ENCODE measurements around the gene MCF2L.
A peak's percentile ranks its signal among the peaks of the same experiment; 100 is the strongest.

Gene MCF2L

GRCh38 chr13:112974125-112974524 lies 5.1 kb downstream of the MCF2L start:
- no peak overlapping the region for H3K27ac ChIP-seq (ENCODE audit: low read length)
- H3K9ac ChIP-seq (ENCODE audit: low read length in 2 of 2), result no peak overlapping the region
- peaks cover 19 to 20% of the 10 kb centered on the region in 2 donors for H3K27me3 ChIP-seq (ENCODE audit: control insufficient read depth in 1 of 2, insufficient read depth in 2 of 2, low read length in 2 of 2)
- H3K4me3 ChIP-seq (ENCODE audit: low read length in 2 of 2), result no peak overlapping the region
- H3K4me1 ChIP-seq (ENCODE audit: control insufficient read depth, insufficient read depth, low read length), result peaks cover 6% of the 10 kb centered on the region
- no peaks in the 10 kb centered on the region for H3K9me3 ChIP-seq (ENCODE audit: control insufficient read depth in 2 of 2, low read length in 2 of 2)
- H3K36me3 ChIP-seq (ENCODE audit: control insufficient read depth in 2 of 2, insufficient read depth in 2 of 2, low read length in 2 of 2), result no peaks in the 10 kb centered on the region

DNA sequence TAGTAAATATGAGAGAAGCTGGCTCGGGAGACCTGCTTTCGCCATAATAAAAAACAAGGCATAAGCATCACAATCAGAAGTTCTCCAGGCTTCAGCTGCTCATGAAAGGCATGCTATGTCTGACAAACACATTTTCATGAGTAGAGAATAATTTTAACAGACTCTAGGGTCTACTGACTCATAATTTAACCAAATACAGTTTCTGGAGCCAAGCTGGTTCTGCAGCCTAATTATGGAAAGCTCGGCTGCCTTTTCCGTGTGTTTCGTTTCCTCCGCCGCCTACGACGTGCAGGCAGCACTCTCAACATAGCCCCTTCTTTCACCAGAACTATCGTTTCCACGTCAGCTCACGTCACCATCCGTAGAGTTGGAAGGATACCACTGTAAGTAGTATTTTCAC lies 5.7 kb downstream of the MCF2L start:
- H3K27ac ChIP-seq (ENCODE audit: low read length), result no peak overlapping the region
- no peak overlapping the region for H3K9ac ChIP-seq (ENCODE audit: low read length in 2 of 2)
- peaks cover 15% of the 10 kb centered on the region in 2 donors for H3K27me3 ChIP-seq (ENCODE audit: control insufficient read depth in 1 of 2, insufficient read depth in 2 of 2, low read length in 2 of 2)
- H3K4me1 ChIP-seq (ENCODE audit: control insufficient read depth, insufficient read depth, low read length), result peaks cover under 1% of the 10 kb centered on the region
- H3K4me3 ChIP-seq (ENCODE audit: low read length in 2 of 2), result no peak overlapping the region
- no peaks in the 10 kb centered on the region for H3K9me3 ChIP-seq (ENCODE audit: control insufficient read depth in 2 of 2, low read length in 2 of 2)
- no peaks in the 10 kb centered on the region for H3K36me3 ChIP-seq (ENCODE audit: control insufficient read depth in 2 of 2, insufficient read depth in 2 of 2, low read length in 2 of 2)

DNA sequence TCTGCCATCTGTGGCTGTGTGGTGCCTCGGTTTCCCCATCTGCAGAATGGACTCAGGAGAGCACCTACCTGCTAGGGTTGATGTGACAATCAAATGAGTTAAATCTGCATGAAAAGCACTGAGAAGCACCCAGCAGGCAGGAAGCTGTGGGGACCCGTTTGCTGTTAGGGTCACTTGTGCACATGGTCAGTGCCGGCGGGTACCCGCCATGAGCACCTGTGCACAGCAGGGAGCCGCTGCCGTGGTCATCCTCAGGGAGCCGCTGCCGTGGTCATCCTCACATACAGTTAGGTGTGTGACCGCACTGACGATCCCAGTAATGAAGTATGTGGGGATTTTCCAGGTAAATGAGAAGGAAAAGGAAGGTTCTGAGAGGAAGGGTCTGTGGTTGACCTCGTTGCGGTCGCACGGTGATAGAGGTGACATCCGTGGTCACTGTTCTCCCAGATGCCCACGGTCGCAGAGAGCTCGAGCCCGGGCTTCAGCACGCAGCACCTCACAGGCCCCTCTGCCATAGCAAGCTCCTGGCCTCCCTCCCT lies 6.5 kb downstream of the MCF2L start:
- no peak overlapping the region for H3K4me3 ChIP-seq (ENCODE audit: low read length in 2 of 2)
- no peaks in the 10 kb centered on the region for H3K9me3 ChIP-seq (ENCODE audit: control insufficient read depth in 2 of 2, low read length in 2 of 2)
- no peaks in the 10 kb centered on the region for H3K4me1 ChIP-seq (ENCODE audit: control insufficient read depth, insufficient read depth, low read length)
- no peaks in the 10 kb centered on the region for H3K36me3 ChIP-seq (ENCODE audit: control insufficient read depth in 2 of 2, insufficient read depth in 2 of 2, low read length in 2 of 2)
- no peak overlapping the region for H3K9ac ChIP-seq (ENCODE audit: low read length in 2 of 2)
- no peak overlapping the region for H3K27ac ChIP-seq (ENCODE audit: low read length)
- H3K27me3 ChIP-seq (ENCODE audit: control insufficient read depth in 1 of 2, insufficient read depth in 2 of 2, low read length in 2 of 2), result peaks cover 7 to 11% of the 10 kb centered on the region in 2 donors

DNA sequence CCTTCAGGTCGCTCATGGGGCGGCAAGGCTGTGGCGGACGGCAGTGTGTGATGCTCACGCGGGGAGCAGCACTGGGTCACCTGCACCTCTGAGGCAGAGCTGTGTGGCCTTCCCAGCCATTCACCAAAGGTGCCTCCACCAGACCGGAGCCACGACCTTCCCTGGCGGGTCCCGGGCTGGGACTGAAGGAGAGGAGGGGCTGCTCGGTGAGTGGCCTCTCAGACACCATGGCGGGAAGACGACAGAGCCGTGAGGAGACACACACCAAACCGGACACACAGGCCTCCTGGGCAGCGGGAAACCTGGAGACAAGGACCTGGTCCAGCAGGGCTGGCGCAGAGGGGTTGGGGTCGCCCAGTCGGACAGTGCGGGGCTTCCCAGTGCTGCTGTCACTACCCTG lies 7.5 kb downstream of the MCF2L start:
- no peaks in the 10 kb centered on the region for H3K9me3 ChIP-seq (ENCODE audit: control insufficient read depth in 2 of 2, low read length in 2 of 2)
- H3K9ac ChIP-seq (ENCODE audit: low read length in 2 of 2), result no peak overlapping the region
- peaks cover 2 to 4% of the 10 kb centered on the region in 2 donors for H3K27me3 ChIP-seq (ENCODE audit: control insufficient read depth in 1 of 2, insufficient read depth in 2 of 2, low read length in 2 of 2)
- H3K4me3 ChIP-seq (ENCODE audit: low read length in 2 of 2), result no peak overlapping the region
- H3K4me1 ChIP-seq (ENCODE audit: control insufficient read depth, insufficient read depth, low read length), result no peaks in the 10 kb centered on the region
- H3K27ac ChIP-seq (ENCODE audit: low read length), result no peak overlapping the region
- H3K36me3 ChIP-seq (ENCODE audit: control insufficient read depth in 2 of 2, insufficient read depth in 2 of 2, low read length in 2 of 2), result no peaks in the 10 kb centered on the region

DNA sequence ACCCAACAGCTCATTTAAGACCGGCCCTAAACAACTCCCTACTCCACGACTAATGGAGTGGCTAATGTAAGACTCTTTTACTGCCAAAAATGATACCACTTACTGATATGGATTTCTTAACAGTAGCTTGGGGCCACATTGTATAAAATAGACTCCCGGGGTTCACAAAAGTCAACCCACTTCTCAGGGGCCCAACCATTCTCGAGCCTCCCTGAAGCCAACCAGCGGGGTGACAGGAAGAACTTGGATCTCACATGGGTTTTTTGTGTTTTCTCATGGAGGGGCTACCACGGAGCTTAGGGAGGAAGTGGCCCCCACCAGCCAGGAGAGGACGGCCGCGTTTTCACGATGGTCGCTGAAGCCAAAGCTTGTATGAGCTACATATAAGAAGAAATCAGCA lies 8.1 kb downstream of the MCF2L start:
- H3K9me3 ChIP-seq (ENCODE audit: control insufficient read depth in 2 of 2, low read length in 2 of 2), result no peaks in the 10 kb centered on the region
- H3K27ac ChIP-seq (ENCODE audit: low read length), result no peak overlapping the region
- peaks cover 2% of the 10 kb centered on the region in 2 donors for H3K27me3 ChIP-seq (ENCODE audit: control insufficient read depth in 1 of 2, insufficient read depth in 2 of 2, low read length in 2 of 2)
- no peaks in the 10 kb centered on the region for H3K4me1 ChIP-seq (ENCODE audit: control insufficient read depth, insufficient read depth, low read length)
- H3K9ac ChIP-seq (ENCODE audit: low read length in 2 of 2), result no peak overlapping the region
- no peaks in the 10 kb centered on the region for H3K36me3 ChIP-seq (ENCODE audit: control insufficient read depth in 2 of 2, insufficient read depth in 2 of 2, low read length in 2 of 2)
- H3K4me3 ChIP-seq (ENCODE audit: low read length in 2 of 2), result no peak overlapping the region

- Histone ChIP-seq H3K36me3 (ENCODE audit: control insufficient read depth in 2 of 2, insufficient read depth in 2 of 2, low read length in 2 of 2) (no peaks in the 10 kb centered on the region), H3K9ac (ENCODE audit: low read length in 2 of 2) (no peak overlapping the region), H3K27me3 (ENCODE audit: control insufficient read depth in 1 of 2, insufficient read depth in 2 of 2, low read length in 2 of 2) (peaks cover 2% of the 10 kb centered on the region in 2 donors), H3K9me3 (ENCODE audit: control insufficient read depth in 2 of 2, low read length in 2 of 2) (no peaks in the 10 kb centered on the region), H3K27ac (ENCODE audit: low read length) (no peak overlapping the region), H3K4me1 (ENCODE audit: control insufficient read depth, insufficient read depth, low read length) (no peaks in the 10 kb centered on the region), H3K4me3 (ENCODE audit: low read length in 2 of 2) (no peak overlapping the region)
Observed at GRCh38 chr13:112977525-112977924, 8.5 kb downstream of the MCF2L start.

DNA sequence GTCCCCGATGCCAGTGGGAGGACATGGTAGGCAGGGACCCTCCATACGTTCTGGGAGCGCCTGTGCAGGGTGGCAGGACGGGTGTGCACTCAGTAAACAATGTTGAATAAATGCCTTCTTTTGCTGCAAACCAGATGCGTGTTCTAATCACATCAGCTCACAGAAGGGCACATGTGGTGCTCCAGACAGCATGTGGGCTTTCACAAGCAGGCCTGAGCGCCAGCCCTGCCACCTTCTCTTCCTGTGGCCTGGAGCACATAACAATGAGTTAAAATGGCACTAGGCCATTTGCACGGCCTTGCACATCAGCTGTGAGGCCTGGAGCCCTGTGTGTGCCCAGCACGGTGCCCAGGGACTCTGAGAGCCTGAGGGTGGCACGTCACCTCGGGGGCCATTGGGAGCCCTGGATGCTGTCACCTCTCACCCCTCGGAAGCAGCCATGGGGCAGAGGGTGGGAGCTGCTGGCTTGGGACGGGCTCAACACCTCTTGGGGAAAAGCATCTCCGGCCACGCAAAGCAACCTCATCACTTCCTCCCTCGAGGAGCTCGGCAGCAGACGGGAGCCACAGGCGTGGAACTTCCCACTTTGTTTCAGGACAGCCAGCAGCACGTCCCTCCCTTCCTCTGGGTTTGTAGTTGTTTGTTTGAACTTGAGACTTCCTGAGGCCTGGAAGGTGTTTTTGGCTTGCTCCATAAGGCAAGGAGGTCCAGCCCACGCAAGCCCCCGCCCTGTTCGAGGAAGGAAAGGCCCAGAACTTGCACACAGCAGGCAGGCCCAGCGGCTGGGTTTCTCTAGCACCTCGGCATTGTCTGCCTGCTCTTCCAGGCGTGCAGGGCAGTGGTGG lies 9.8 kb downstream of the MCF2L start:
- Histone ChIP-seq H3K4me1 (ENCODE audit: control insufficient read depth, insufficient read depth, low read length) (no peaks in the 10 kb centered on the region), H3K27me3 (ENCODE audit: control insufficient read depth in 1 of 2, insufficient read depth in 2 of 2, low read length in 2 of 2) (peaks cover 2% of the 10 kb centered on the region in 2 donors), H3K9ac (ENCODE audit: low read length in 2 of 2) (no peak overlapping the region), H3K9me3 (ENCODE audit: control insufficient read depth in 2 of 2, low read length in 2 of 2) (no peaks in the 10 kb centered on the region), H3K27ac (ENCODE audit: low read length) (peak overlapping the region; percentile 18), H3K36me3 (ENCODE audit: control insufficient read depth in 2 of 2, insufficient read depth in 2 of 2, low read length in 2 of 2) (no peaks in the 10 kb centered on the region), H3K4me3 (ENCODE audit: low read length in 2 of 2) (peak overlapping the region in 1 of 2 donors; percentile 35)

DNA sequence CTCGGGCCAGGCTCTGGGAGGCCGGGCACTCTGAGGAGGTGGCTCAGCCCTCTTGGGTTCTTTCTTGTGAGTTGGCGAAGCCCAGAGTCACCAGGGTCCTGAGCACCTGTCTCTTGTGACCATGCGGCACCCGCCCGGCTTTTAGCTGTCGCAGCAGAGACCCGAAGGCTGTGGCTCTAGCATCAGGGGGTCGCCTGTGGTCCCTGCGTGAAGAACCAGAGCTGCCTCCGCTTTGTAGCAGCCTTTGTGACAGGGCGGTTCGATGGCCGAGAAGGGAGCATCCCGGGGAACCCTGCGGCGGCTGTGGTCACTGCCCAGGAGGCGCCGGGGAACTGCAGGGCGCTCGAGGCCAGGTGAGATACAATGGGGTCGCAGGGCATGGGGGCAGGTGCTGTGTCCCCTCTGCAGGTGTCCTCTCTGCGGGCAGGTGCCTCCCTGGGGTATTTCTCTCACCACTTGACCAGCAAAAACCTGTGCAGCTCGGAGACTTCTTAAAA lies 10.4 kb downstream of the MCF2L start:
- peaks cover 2% of the 10 kb centered on the region in 2 donors for H3K27me3 ChIP-seq (ENCODE audit: control insufficient read depth in 1 of 2, insufficient read depth in 2 of 2, low read length in 2 of 2)

DNA sequence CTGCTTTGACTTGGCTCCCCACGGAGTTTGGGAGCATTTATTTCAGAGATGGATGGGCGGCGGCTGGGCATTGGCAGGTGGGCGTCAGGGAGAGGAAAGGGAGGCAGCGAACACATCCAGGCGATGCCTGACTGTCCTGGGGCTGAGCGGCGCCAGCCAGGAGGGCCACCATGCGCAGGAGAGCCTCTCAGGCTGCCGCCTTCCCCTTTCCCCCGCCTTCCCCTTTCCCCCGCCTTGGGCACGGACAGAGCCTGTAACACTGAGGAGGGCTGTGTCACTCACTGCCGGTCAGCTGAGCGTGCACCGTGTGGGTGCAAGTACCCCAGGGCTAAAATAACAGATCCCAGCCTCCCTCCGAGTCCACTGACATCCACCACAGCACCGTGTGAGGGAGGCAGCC lies 11.4 kb downstream of the MCF2L start:
- no peaks in the 10 kb centered on the region for H3K36me3 ChIP-seq (ENCODE audit: control insufficient read depth in 2 of 2, insufficient read depth in 2 of 2, low read length in 2 of 2)
- peaks cover 3% of the 10 kb centered on the region for H3K4me1 ChIP-seq (ENCODE audit: control insufficient read depth, insufficient read depth, low read length)
- H3K9me3 ChIP-seq (ENCODE audit: control insufficient read depth in 2 of 2, low read length in 2 of 2), result no peaks in the 10 kb centered on the region
- H3K27me3 ChIP-seq (ENCODE audit: control insufficient read depth in 1 of 2, insufficient read depth in 2 of 2, low read length in 2 of 2), result peaks cover under 1 to 2% of the 10 kb centered on the region in 2 donors
- no peak overlapping the region for H3K27ac ChIP-seq (ENCODE audit: low read length)
- H3K9ac ChIP-seq (ENCODE audit: low read length in 2 of 2), result no peak overlapping the region
- H3K4me3 ChIP-seq (ENCODE audit: low read length in 2 of 2), result peak overlapping the region in 1 of 2 donors; percentile 44

More for the DNA sequence above, 10.4 kb downstream of the MCF2L start:
- H3K27ac ChIP-seq (ENCODE audit: low read length), result no peak overlapping the region
- H3K4me3 ChIP-seq (ENCODE audit: low read length in 2 of 2), result peak overlapping the region in 1 of 2 donors; percentile 35
- H3K9ac ChIP-seq (ENCODE audit: low read length in 2 of 2), result no peak overlapping the region
- H3K4me1 ChIP-seq (ENCODE audit: control insufficient read depth, insufficient read depth, low read length), result peaks cover under 1% of the 10 kb centered on the region
- no peaks in the 10 kb centered on the region for H3K9me3 ChIP-seq (ENCODE audit: control insufficient read depth in 2 of 2, low read length in 2 of 2)
- H3K36me3 ChIP-seq (ENCODE audit: control insufficient read depth in 2 of 2, insufficient read depth in 2 of 2, low read length in 2 of 2), result no peaks in the 10 kb centered on the region

DNA sequence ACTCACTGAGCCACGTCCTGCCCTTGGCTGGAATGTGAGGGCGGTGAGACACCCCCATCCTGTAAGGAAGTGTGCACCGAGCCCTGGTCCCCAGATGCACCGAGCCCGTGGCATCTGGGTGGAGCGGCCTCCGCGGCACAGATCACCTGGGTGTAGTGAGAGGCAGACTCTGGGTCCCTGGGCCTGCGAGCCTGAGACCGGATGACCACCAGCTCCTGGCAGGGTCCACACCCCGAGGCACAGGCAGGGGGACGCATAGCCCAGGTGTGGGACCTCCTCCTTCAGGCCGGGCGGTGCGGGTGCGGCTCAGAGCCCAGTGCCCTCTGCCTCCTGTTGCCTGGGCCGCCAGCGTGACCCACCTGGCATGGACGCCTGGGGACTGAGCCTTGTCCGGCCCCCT lies 12.4 kb downstream of the MCF2L start:
- H3K27ac ChIP-seq (ENCODE audit: low read length), result no peak overlapping the region
- H3K9ac ChIP-seq (ENCODE audit: low read length in 2 of 2), result no peak overlapping the region
- no peaks in the 10 kb centered on the region for H3K36me3 ChIP-seq (ENCODE audit: control insufficient read depth in 2 of 2, insufficient read depth in 2 of 2, low read length in 2 of 2)
- peak overlapping the region in 1 of 2 donors; percentile 44 for H3K4me3 ChIP-seq (ENCODE audit: low read length in 2 of 2)
- H3K27me3 ChIP-seq (ENCODE audit: control insufficient read depth in 1 of 2, insufficient read depth in 2 of 2, low read length in 2 of 2), result peaks cover 0 to 1% of the 10 kb centered on the region in 2 donors
- H3K9me3 ChIP-seq (ENCODE audit: control insufficient read depth in 2 of 2, low read length in 2 of 2), result no peaks in the 10 kb centered on the region
- H3K4me1 ChIP-seq (ENCODE audit: control insufficient read depth, insufficient read depth, low read length), result peaks cover 3% of the 10 kb centered on the region
